Right lobe of liver (tissue), 6 donors: Measurements from ENCODE around the gene APBA3. TPM values are rescaled to one million over a fixed set of nuclear protein-coding genes. Genes with fewer than 3 reads are reported as not detected.
A peak's percentile ranks its signal among the peaks of the same experiment; 100 is the strongest.

Source experiments
- ATAC-seq, 4 donors: fragments of 200-7000 bp; cut with Tn5 transposase; one replicate each; pipeline ENCODE4 v1.9.1; 2020; ENCODE audit warnings: mild to moderate bottlenecking in 4 of 4, moderate library complexity in 4 of 4
- DNase-seq, 3 donors: peaks; one replicate each; pipeline ENCODE4 v3.0.0-alpha.2; 2020
- H3K27ac ChIP-seq, 3 donors: fragments of 200-600 bp; one replicate each; pipeline ENCODE4 v1.8.0; 2022
- H3K27me3 ChIP-seq, 2 donors: fragments of 200-600 bp; one replicate each; pipeline ENCODE4 v1.8.0; 2022
- H3K36me3 ChIP-seq, 4 donors: fragments of 200-600 bp; sonication (generic) in 1 of 4; one replicate each; pipeline versions ENCODE4 v1.5.1 to v1.8.0; 2017 to 2022; ENCODE audit warnings: control low read depth in 1 of 4
- H3K4me1 ChIP-seq, 4 donors: fragments of 200-600 bp; sonication (generic) in 1 of 4; one replicate each; pipeline versions ENCODE4 v1.5.1 to v1.8.0; 2017 to 2022; ENCODE audit warnings: control low read depth in 1 of 4
- H3K4me3 ChIP-seq, 3 donors: fragments of 200-600 bp; one replicate each; pipeline ENCODE4 v1.8.0; 2022
- H3K9me3 ChIP-seq, 4 donors: fragments of 200-600 bp; sonication (generic) in 1 of 4; one replicate each; pipeline versions ENCODE4 v1.5.1 to v1.8.0; 2017 to 2022; ENCODE audit warnings: control low read depth in 1 of 4
- CTCF ChIP-seq, 4 donors: fragments of 200-600 bp in 3 of 4; fragments of 450-650 bp in 1 of 4; IDR thresholded peaks; one replicate each; pipeline versions ENCODE4 v1.5.1 to v1.8.0; 2016 to 2022; ENCODE audit warnings: antibody characterized with exemption in 4 of 4, mild to moderate bottlenecking in 2 of 4
- POLR2A ChIP-seq: fragments of 450-650 bp; IDR thresholded peaks from one replicate; pipeline ENCODE4 v1.6.1; 2017; ENCODE audit warnings: antibody characterized with exemption, mild to moderate bottlenecking
- WGBS: methylation state at CpG from one replicate; pipeline ENCODE4 v1.1.6; 2018; ENCODE audit warnings: low coverage, low lambda C conversion rate; ENCODE audit not compliant: insufficient coverage; ENCODE audit errors: missing lambda C conversion rate; 5-methylcytosine and 5-hydroxymethylcytosine counted together
- intact Hi-C, 2 donors: fragments of 100-400 bp; cut with DNase I; formaldehyde crosslinking; loops; one replicate each; pipeline versions ENCODE4 v1.11.2 to v1.14.1; 2022
- total RNA-seq, 6 experiments: library from RNA; depleted of rRNA in 2 of 6; stranded (reverse); fragments of >200 nt in 2 of 6; fragmentation: NEBNext Ultra II Directional in 3 of 6; extraction: Animal tissue kit (Norgen Biotek cat#: 25700) in 3 of 6; gene quantifications; one replicate each; pipeline versions ENCODE4 v1.1.0 to v1.2.4, GENCODE V29; 2016 to 2023
- donor health status: DM: no; HTN: yes; CAD: no.
- donor health status: DM: no; HTN: no; CAD: no.
- donor health status: DM: no; HTN: no; CAD: no.
- donor health status: DM: no; HTN: yes; CAD: no.
- donor health status: DM: no; HTN: yes; CAD: no.

APBA3 gene
- total RNA-seq, 6 experiments from 2014 or later, result 10.1 to 24.1 (median 12.6) TPM

GRCh38 chr19:3723883-3724282 is 37.6 kb downstream of the APBA3 start:
- intact Hi-C loops, result no loop called here
- Histone ChIP-seq H3K36me3 (no peaks in the 10 kb centered on the region), H3K27ac (no peak overlapping the region), H3K4me1 (peaks cover 0 to 15% (median 6%) of the 10 kb centered on the region in 4 donors), H3K27me3 (no peaks in the 10 kb centered on the region), H3K4me3 (no peak overlapping the region), H3K9me3 (no peaks in the 10 kb centered on the region)
- WGBS, result 78% methylated on average over 4 of the region's 8 CpGs
- TF ChIP-seq CTCF (IDR thresholded peaks at IDR 0.05) (no peak), POLR2A (no peak)
- ATAC-seq, result no peak
- no peak for DNase-seq

GRCh38 chr19:3723110-3723488 is 38.4 kb downstream of the APBA3 start:
- DNase-seq, result no peak
- Histone ChIP-seq H3K27ac (no peak overlapping the region), H3K27me3 (no peaks in the 10 kb centered on the region), H3K4me1 (peaks cover 0 to 15% (median 6%) of the 10 kb centered on the region in 4 donors), H3K4me3 (no peak overlapping the region), H3K9me3 (no peaks in the 10 kb centered on the region), H3K36me3 (no peaks in the 10 kb centered on the region)
- intact Hi-C loops, result no loop called here
- no peak for ATAC-seq
- WGBS, result 89% methylated on average over 5 of the region's 5 CpGs
- no peak for TF ChIP-seq POLR2A
- TF ChIP-seq CTCF (IDR thresholded peaks at IDR 0.05), result no peak

GRCh38 chr19:3722443-3723109 is 38.9 kb downstream of the APBA3 start:
- 20% methylated on average over 2 of the region's 30 CpGs for WGBS
- H3K9me3 ChIP-seq, result no peaks in the 10 kb centered on the region
- no peaks in the 10 kb centered on the region for H3K36me3 ChIP-seq
- no peak for TF ChIP-seq CTCF (IDR thresholded peaks at IDR 0.05)
- TF ChIP-seq POLR2A, result no peak
- peaks cover 0 to 15% (median 6%) of the 10 kb centered on the region in 4 donors for H3K4me1 ChIP-seq
- H3K27ac ChIP-seq, result no peak overlapping the region
- intact Hi-C loops, result no loop called here
- H3K4me3 ChIP-seq, result no peak overlapping the region
- ATAC-seq (no peak), DNase-seq (no peak)
- no peaks in the 10 kb centered on the region for H3K27me3 ChIP-seq

- 45% methylated on average over 12 of the region's 26 CpGs for WGBS
- Histone ChIP-seq H3K4me3 (peak overlapping the region in 1 of 3 donors; percentile 31), H3K4me1 (peaks cover 0 to 15% (median 6%) of the 10 kb centered on the region in 4 donors), H3K9me3 (no peaks in the 10 kb centered on the region), H3K36me3 (no peaks in the 10 kb centered on the region), H3K27ac (no peak overlapping the region), H3K27me3 (no peaks in the 10 kb centered on the region)
- intact Hi-C loops, result no loop called here
- DNase-seq (no peak), ATAC-seq (no peak)
- TF ChIP-seq POLR2A, result no peak
- TF ChIP-seq CTCF (IDR thresholded peaks at IDR 0.05), result no peak
These were observed 39.5 kb downstream of the APBA3 start for GRCh38 chr19:3721887-3722442.
